Testis (tissue), 3 donors: Measurements from ENCODE around the gene MAP3K14. TPM values are rescaled to one million over a fixed set of nuclear protein-coding genes. Genes with fewer than 3 reads are reported as not detected.

Experiments
- DNase-seq: peaks from one replicate; pipeline ENCODE4 v3.0.0-alpha.2; 2019
- H3K27ac ChIP-seq, 2 donors: fragments of 200-600 bp; sonication (generic); one replicate each; pipeline ENCODE4 v1.5.1; 2019
- H3K27me3 ChIP-seq: fragments of 200-600 bp; sonication (generic); one replicate; pipeline ENCODE4 v1.5.1; 2019
- H3K36me3 ChIP-seq: fragments of 200-600 bp; sonication (generic); one replicate; pipeline ENCODE4 v1.5.1; 2017; ENCODE audit warnings: low read depth; ENCODE audit errors: missing control alignments
- H3K4me1 ChIP-seq: fragments of 200-600 bp; sonication (generic); one replicate; pipeline ENCODE4 v1.5.1; 2019
- H3K4me3 ChIP-seq, 2 donors: fragments of 200-600 bp; sonication (generic); one replicate each; pipeline ENCODE4 v1.5.1; 2017 to 2019
- H3K9me3 ChIP-seq: fragments of 200-600 bp; sonication (generic); one replicate; pipeline ENCODE4 v1.5.1; 2017
- CTCF ChIP-seq, 3 experiments: fragments of 450-650 bp in 2 of 3; fragments of 200-600 bp in 1 of 3; sonication (generic) in 1 of 3; IDR thresholded peaks; one replicate each; pipeline ENCODE4 v1.5.1; 2016 to 2019; ENCODE audit warnings: antibody characterized with exemption in 3 of 3, mild to moderate bottlenecking in 2 of 3, moderate library complexity in 1 of 3
- POLR2A ChIP-seq: fragments of 450-650 bp; IDR thresholded peaks from one replicate; pipeline ENCODE4 v1.6.1; 2017; ENCODE audit warnings: antibody characterized with exemption, mild to moderate bottlenecking, moderate library complexity
- WGBS, 2 donors: methylation state at CpG; one replicate each; pipeline ENCODE4 v1.1.5; 2018; 5-methylcytosine and 5-hydroxymethylcytosine counted together
- intact Hi-C: fragments of 100-400 bp; cut with DNase I; formaldehyde crosslinking; loops from one replicate; pipeline ENCODE4 v1.15.1; 2023; ENCODE audit warnings: low total_unique reads
- polyA plus RNA-seq: library from polyadenylated mRNA; stranded (reverse); fragments of 350-450 nt; fragmentation: Illumina TruSeq; extraction: RNeasy Lipid Tissue Mini Kit (QIAGEN cat#74804); gene quantifications from one replicate; pipeline ENCODE4 v1.2.3, GENCODE V29; 2014; ENCODE audit warnings: low read depth, low replicate concordance; ENCODE audit not compliant: insufficient read depth
- total RNA-seq, 2 donors: library from RNA; depleted of rRNA; stranded (reverse); fragments of >200 nt; gene quantifications; one replicate each; pipeline ENCODE4 v1.2.3, GENCODE V29; 2016

The MAP3K14 gene
- total and polyA plus RNA-seq, 3 donors from 2014 or later: 12.4 to 24.9 (median 14.6) TPM

DNA sequence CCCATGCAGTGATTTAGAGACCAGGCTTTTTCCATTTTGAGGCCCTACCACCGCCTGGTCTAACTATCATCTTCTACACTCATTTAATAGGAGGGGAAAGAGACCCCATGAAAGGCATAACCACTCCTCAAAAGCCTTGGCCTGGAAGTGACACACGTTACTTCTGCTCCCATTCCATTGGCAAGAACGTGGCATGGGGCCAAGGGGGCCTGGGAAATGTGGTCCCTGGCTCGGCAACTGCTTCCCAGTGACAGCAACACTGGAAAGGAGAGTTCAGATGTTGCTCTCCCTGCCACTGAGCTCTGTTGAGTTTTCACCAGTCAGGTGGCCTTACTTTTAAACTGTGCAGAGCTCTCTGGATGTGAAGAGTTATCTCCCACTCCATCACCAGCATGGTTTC, 45.2 kb upstream of the MAP3K14 start:
- Histone ChIP-seq H3K4me1 (no peaks in the 10 kb centered on the region), H3K4me3 (no peak overlapping the region), H3K27me3 (no peaks in the 10 kb centered on the region), H3K27ac (no peak overlapping the region), H3K9me3 (no peaks in the 10 kb centered on the region), H3K36me3 (no peaks in the 10 kb centered on the region)
- no peak for DNase-seq
- TF ChIP-seq POLR2A: no peak
- WGBS, 2 donors: 69 to 78% methylated on average over 4 of the region's 4 CpGs
- intact Hi-C loops: no loop called here

DNA sequence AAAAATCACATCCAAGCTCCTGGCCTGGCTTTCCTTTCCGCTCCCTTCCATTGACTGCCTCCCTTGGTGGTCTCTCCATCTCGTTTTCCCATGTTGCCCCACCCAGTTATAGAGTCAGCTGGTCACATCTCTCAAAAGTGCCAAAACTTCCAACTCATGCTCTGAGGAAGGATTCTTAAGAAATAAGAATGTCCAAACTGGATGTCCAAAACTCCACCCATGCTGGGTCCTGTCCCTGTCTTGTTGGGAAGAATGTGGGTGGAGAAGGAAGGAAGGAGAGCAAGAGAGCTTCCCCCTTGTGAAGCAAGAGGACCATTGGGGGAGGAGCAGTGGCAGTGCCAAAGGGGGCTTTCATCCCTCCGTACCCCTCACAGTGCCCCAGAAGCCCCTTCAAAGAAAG, 44.6 kb upstream of the MAP3K14 start:
- H3K27ac ChIP-seq: no peak overlapping the region
- intact Hi-C loops: no loop called here
- no peak for TF ChIP-seq CTCF (IDR thresholded peaks at IDR 0.05)
- TF ChIP-seq POLR2A: no peak
- WGBS, 2 donors: 89% methylated on average over 3 of the region's 3 CpGs
- no peak overlapping the region for H3K4me3 ChIP-seq
- no peaks in the 10 kb centered on the region for H3K27me3 ChIP-seq
- no peaks in the 10 kb centered on the region for H3K4me1 ChIP-seq
- no peaks in the 10 kb centered on the region for H3K36me3 ChIP-seq
- no peak for DNase-seq
- no peaks in the 10 kb centered on the region for H3K9me3 ChIP-seq

GRCh38 chr17:45357364-45357997, 40.7 kb upstream of the MAP3K14 start:
- no peak for DNase-seq
- Histone ChIP-seq H3K27me3 (no peaks in the 10 kb centered on the region), H3K9me3 (no peaks in the 10 kb centered on the region), H3K36me3 (no peaks in the 10 kb centered on the region), H3K4me1 (no peaks in the 10 kb centered on the region), H3K4me3 (no peak overlapping the region), H3K27ac (no peak overlapping the region)
- WGBS, 2 donors: 85 to 96% methylated on average over 5 of the region's 5 CpGs
- TF ChIP-seq POLR2A (no peak), CTCF (IDR thresholded peaks at IDR 0.05) (no peak)
- intact Hi-C loops: no loop called here

GRCh38 chr17:45355087-45355486, 38.3 kb upstream of the MAP3K14 start:
- TF ChIP-seq CTCF (IDR thresholded peaks at IDR 0.05) (no peak), POLR2A (no peak)
- Histone ChIP-seq H3K36me3 (no peaks in the 10 kb centered on the region), H3K4me1 (no peaks in the 10 kb centered on the region), H3K4me3 (no peak overlapping the region), H3K27me3 (no peaks in the 10 kb centered on the region), H3K9me3 (no peaks in the 10 kb centered on the region), H3K27ac (no peak overlapping the region)
- intact Hi-C loops: no loop called here
- 73 to 75% methylated on average over 2 of the region's 2 CpGs for WGBS, 2 donors
- no peak for DNase-seq

GRCh38 chr17:45353043-45353442, 36.2 kb upstream of the MAP3K14 start:
- intact Hi-C loops: no loop called here
- Histone ChIP-seq H3K27me3 (no peaks in the 10 kb centered on the region), H3K4me3 (no peak overlapping the region), H3K9me3 (no peaks in the 10 kb centered on the region), H3K27ac (no peak overlapping the region), H3K4me1 (no peaks in the 10 kb centered on the region), H3K36me3 (no peaks in the 10 kb centered on the region)
- TF ChIP-seq POLR2A (no peak), CTCF (IDR thresholded peaks at IDR 0.05) (no peak)
- no peak for DNase-seq
- 88 to 89% methylated on average over 4 of the region's 4 CpGs for WGBS, 2 donors
